ENCODE data around the gene SMAP1.
"Not testable (repeated sequence)": the region's sequence is repeated elsewhere in the genome, so short reads cannot be mapped to it uniquely, and the experiment has no call there.

SMAP1 gene

GRCh38 chr6:70742462-70742861 is 74.8 kb downstream of the SMAP1 start:
- not testable (repeated sequence) for DNase-seq (ENCODE audit: low spot score)

- no peak for DNase-seq (ENCODE audit: low spot score)
Measured at GRCh38 chr6:70753870-70754380, 86.2 kb downstream of the SMAP1 start.

GRCh38 chr6:70758883-70759282 is 91.2 kb downstream of the SMAP1 start:
- DNase-seq (ENCODE audit: low spot score) = no peak

GRCh38 chr6:70763754-70764510 is 96.2 kb downstream of the SMAP1 start:
- no peak for DNase-seq (ENCODE audit: low spot score)

GRCh38 chr6:70764706-70765105 is 97.0 kb downstream of the SMAP1 start:
- no peak for DNase-seq (ENCODE audit: low spot score)

- not testable (repeated sequence) for DNase-seq (ENCODE audit: low spot score)
Measured at GRCh38 chr6:70771351-70771750, 103.7 kb downstream of the SMAP1 start.

DNA sequence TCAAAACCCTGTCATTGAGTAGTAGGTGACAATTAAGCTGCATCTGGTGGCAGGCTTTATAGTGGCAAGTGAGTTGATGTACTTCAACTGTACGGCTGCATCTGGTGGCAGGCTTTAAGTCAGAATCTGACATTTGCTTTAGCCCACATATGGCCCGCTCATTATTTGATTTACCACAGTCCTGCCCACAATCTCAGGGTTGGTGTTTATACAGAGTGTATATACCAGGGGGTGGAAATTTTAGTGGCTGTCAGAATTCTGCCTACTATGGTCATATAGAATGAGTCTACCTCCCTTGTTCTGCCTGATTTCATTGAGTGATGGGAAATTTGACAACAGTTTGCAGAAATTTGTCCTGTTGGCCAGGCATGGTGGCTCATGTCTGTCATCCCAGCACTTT is 112.3 kb downstream of the SMAP1 start:
- no peak for DNase-seq (ENCODE audit: low spot score)

GRCh38 chr6:70790483-70791224 is 123.0 kb downstream of the SMAP1 start:
- no peak for DNase-seq (ENCODE audit: low spot score)

GRCh38 chr6:70797625-70798024 is 129.9 kb downstream of the SMAP1 start:
- no peak for DNase-seq (ENCODE audit: low spot score)

DNA sequence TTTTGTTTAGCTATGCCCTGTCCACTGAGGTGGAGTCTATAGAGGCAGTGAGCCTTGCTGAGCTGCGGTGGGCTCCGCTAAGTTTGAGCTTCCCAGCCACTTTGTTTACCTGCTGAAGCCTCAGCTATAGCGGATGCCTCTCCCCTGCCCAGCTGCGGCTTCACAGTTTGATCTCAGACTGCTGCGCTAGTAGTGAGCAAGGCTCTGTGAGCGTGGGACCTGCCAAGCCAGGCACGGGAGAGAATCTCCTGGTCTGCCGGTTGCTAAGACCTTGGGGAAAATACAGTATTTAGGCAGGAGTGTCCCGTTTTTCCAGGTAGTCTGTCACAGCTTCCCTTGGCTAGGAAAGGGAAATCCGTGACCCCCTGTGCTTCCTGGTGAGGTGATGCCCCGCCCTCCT is 138.4 kb downstream of the SMAP1 start:
- no peak for DNase-seq (ENCODE audit: low spot score)

DNA sequence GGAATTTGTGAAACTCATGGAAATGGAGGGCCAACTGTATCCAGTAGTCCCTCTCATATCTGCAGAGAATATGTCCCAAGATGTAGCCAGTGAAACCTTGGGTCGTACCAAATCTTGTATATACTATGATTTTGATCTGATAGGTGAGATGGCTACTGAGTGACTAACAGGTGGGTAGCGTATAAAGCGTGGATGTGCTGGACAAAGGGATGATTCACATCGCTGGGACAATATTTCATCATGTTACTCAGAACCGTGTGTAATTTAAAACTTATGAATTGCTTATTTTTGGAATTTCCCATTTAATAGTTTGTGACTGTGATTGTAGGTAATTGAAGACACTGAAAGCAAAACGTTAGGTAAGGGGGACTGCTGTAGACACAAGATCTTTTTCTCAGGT is 144.1 kb downstream of the SMAP1 start:
- no peak for DNase-seq (ENCODE audit: low spot score)

- no peak for DNase-seq (ENCODE audit: low spot score)
Measured at GRCh38 chr6:70813885-70814284, 146.2 kb downstream of the SMAP1 start.

- no peak for DNase-seq (ENCODE audit: low spot score)
Measured at GRCh38 chr6:70819646-70820045, 152.0 kb downstream of the SMAP1 start.

- no peak for DNase-seq (ENCODE audit: low spot score)
Measured at GRCh38 chr6:70820778-70821177, 153.1 kb downstream of the SMAP1 start.

DNA sequence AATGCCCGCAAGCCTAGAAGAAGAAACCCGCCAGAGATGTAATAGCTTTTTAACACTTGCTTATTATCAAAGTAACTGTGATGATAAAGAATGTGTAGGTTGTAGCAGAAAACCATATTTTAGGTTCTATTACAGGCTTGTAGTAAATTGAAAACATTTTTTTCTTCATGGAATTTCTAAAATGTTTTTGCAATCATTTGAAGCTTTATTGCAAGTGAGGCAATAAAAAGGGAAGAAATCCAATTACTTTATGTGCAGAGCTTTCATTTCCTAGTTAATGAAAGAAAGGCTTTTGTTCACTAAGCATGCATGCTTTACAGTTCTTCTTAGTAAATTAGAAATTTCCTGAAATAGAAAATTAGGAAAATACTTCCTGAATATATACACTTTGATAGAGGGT is 154.1 kb downstream of the SMAP1 start:
- no peak for DNase-seq (ENCODE audit: low spot score)

- DNase-seq (ENCODE audit: low spot score) = no peak
Measured at GRCh38 chr6:70823651-70824050, 156.0 kb downstream of the SMAP1 start.

GRCh38 chr6:70831427-70831826 is 163.7 kb downstream of the SMAP1 start:
- no peak for DNase-seq (ENCODE audit: low spot score)

DNA sequence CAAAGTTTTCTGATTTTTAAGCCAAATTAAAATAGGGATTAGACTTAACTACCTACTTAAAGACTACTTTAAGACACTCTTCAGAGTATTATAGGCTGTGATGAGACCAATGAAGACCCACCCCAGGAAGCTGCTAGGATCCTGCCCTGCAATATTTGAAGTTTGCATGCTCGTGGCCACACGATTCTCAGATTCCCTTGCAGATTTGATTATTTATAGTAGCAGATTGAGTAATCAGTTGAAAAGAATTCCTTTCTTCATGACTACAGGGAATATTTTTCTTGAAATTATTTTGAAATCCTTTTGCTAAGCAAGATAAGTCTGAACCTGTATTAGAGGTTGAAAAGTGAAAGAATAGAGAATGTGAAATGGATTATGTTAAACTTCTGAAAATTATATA is 166.8 kb downstream of the SMAP1 start:
- DNase-seq (ENCODE audit: low spot score) = peak; percentile 7

DNA sequence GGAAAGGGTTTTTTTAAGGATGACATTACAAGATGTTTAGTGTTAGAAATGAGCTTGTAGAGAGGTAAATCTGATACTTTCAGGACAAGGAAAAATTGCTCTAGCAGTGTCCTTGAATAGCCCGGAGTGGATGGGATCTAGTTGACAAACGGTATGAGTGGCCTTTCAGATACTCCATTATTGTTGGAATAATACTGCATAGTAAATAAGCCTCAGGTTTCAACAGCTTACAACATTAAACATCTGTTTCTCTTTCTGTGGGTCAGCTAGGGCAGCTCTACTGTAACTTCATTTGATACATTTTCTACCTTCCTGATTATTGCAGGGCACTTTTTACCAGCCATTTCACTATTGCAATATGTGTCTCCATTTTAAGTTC is 171.2 kb downstream of the SMAP1 start:
- DNase-seq (ENCODE audit: low spot score) = no peak

DNA sequence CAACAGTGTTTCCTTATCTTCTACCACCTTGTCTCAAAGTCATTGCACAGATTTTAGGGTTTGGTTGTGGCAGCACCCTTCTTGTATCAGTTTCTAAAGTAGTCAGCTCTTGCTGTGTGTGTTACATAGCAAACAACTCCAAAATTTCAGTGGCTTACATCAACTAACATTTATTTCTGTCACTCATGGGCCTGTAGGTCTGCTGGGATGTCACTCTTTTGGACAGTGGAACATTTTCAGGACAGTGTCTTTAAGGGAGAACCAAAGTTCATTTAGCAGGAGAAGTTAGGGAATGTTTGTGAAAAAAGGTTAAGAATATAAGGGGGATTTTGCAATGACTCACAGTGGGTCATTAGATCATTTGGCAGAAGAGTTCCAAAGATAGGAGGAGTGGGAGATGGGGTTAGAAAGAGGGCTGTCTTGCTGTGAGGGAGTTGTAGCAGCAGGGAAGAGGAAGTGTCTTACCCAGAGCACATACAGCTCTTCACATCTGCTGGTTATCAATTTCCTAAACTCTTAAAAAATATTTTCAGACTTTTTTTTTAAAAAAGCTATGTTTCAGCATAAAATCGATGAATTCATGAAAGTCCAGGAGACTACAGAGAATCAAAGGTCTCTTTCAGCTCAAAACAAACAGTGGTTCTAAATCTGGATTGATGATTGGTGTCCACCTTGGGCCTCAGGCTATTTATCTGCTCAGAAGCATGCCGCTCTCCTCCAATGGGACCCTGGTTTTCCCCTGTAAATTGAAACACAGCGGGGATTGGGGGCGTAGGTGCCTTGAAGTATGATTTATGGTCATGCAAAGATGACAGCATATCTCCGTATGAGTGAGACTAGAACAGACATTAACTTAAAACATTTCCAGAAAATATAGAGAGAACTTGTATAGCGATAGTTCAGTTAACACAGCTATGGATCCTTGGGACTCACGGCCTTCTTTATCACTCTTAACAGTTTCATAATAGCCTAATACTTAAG is 171.9 kb downstream of the SMAP1 start:
- DNase-seq (ENCODE audit: low spot score) = no peak

GRCh38 chr6:70841112-70841511 is 173.4 kb downstream of the SMAP1 start:
- no peak for DNase-seq (ENCODE audit: low spot score)

DNA sequence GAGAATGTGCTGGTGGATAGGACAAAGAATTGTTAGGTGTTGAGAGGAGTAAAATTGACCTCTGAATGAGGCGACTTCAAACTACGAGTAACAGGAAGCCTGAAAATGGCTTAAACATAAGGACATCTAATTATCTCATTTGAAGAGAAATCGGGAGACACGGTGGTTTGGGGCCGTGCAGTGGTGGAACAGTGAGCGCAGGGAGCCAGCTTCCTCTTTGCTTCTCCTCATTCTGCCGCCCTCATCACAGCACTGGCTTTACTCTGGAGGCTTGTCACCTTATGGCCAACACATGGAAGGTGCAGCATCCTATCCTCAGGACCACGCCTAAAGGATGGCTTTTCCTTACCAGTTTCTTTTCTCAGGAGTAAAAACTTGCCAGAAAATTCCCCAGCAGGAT is 174.9 kb downstream of the SMAP1 start:
- no peak for DNase-seq (ENCODE audit: low spot score)
